Tibial artery (tissue), 4 donors: ENCODE measurements around the gene CMAS.

Experiments
- DNase-seq, 2 donors: peaks; one replicate each; pipeline ENCODE4 v3.0.0-alpha.2; 2019
- H3K27ac ChIP-seq, 2 donors: fragments of 200-600 bp; sonication (generic) in 1 of 2; 1 replicate in 1 of 2; 2 replicates in 1 of 2; pipeline ENCODE4 v1.5.1; 2018 to 2019; ENCODE audit warnings: mild to moderate bottlenecking in 1 of 2
- H3K27me3 ChIP-seq, 2 donors: fragments of 200-600 bp; sonication (generic) in 1 of 2; one replicate each; pipeline versions ENCODE4 v1.5.1 to v1.6.0; 2016 to 2019
- H3K36me3 ChIP-seq, 3 donors: fragments of 200-600 bp; sonication (generic) in 2 of 3; one replicate each; pipeline ENCODE4 v1.5.1; 2016 to 2019; ENCODE audit warnings: mild to moderate bottlenecking in 2 of 3
- H3K4me1 ChIP-seq, 4 donors: fragments of 200-600 bp; sonication (generic) in 2 of 4; 1 replicate in 3 of 4; 2 replicates in 1 of 4; pipeline ENCODE4 v1.5.1; 2016 to 2019
- H3K4me3 ChIP-seq, 2 donors: fragments of 200-600 bp; sonication (generic) in 1 of 2; 1 replicate in 1 of 2; 2 replicates in 1 of 2; pipeline ENCODE4 v1.5.1; 2018 to 2019; ENCODE audit warnings: mild to moderate bottlenecking in 2 of 2
- H3K9me3 ChIP-seq, 3 donors: fragments of 200-600 bp; sonication (generic) in 1 of 3; one replicate each; pipeline ENCODE4 v1.5.1; 2016 to 2019
- CTCF ChIP-seq, 2 experiments: fragments of 200-600 bp in 1 of 2; fragments of 450-650 bp in 1 of 2; IDR thresholded peaks; one replicate each; pipeline ENCODE4 v1.5.1; 2017 to 2019; ENCODE audit warnings: antibody characterized with exemption in 2 of 2, mild to moderate bottlenecking in 1 of 2, moderate library complexity in 1 of 2
- intact Hi-C: fragments of 100-400 bp; cut with DNase I; formaldehyde crosslinking; loops from one replicate; pipeline ENCODE4 v1.15.0; 2023; ENCODE audit warnings: low total_unique reads

CMAS gene

GRCh38 chr12:22029991-22030390 is 16.0 kb upstream of the CMAS start:
- Histone ChIP-seq H3K36me3 (no peaks in the 10 kb centered on the region), H3K4me3 (no peak overlapping the region), H3K27me3 (no peaks in the 10 kb centered on the region), H3K27ac (no peak overlapping the region), H3K9me3 (no peaks in the 10 kb centered on the region), H3K4me1 (peaks cover 0 to 10% (median 1%) of the 10 kb centered on the region in 4 donors)
- intact Hi-C loops: no loop called here
- TF ChIP-seq CTCF (IDR thresholded peaks at IDR 0.05): no peak
- DNase-seq: no peak

GRCh38 chr12:22032732-22033131 is 13.3 kb upstream of the CMAS start:
- no peak overlapping the region for H3K4me3 ChIP-seq
- peaks cover 0 to 19% (median 4%) of the 10 kb centered on the region in 4 donors for H3K4me1 ChIP-seq
- no peak for TF ChIP-seq CTCF (IDR thresholded peaks at IDR 0.05)
- DNase-seq: no peak
- no peak overlapping the region for H3K27ac ChIP-seq
- H3K36me3 ChIP-seq: no peaks in the 10 kb centered on the region
- intact Hi-C loops: no loop called here
- no peaks in the 10 kb centered on the region for H3K27me3 ChIP-seq
- no peaks in the 10 kb centered on the region for H3K9me3 ChIP-seq

- Histone ChIP-seq H3K9me3 (no peaks in the 10 kb centered on the region), H3K27ac (peak overlapping the region; percentile 6 to 69), H3K4me1 (peaks cover 0 to 19% (median 4%) of the 10 kb centered on the region in 4 donors), H3K27me3 (no peaks in the 10 kb centered on the region), H3K36me3 (no peaks in the 10 kb centered on the region), H3K4me3 (no peak overlapping the region)
- intact Hi-C loops: no loop called here
- DNase-seq: no peak
- no peak for TF ChIP-seq CTCF (IDR thresholded peaks at IDR 0.05)
Observed at GRCh38 chr12:22034709-22035506, 11.1 kb upstream of the CMAS start.

- no peaks in the 10 kb centered on the region for H3K9me3 ChIP-seq
- no peak overlapping the region for H3K4me3 ChIP-seq
- intact Hi-C loops: no loop called here
- no peaks in the 10 kb centered on the region for H3K36me3 ChIP-seq
- DNase-seq: no peak
- TF ChIP-seq CTCF (IDR thresholded peaks at IDR 0.05): no peak
- H3K27me3 ChIP-seq: no peaks in the 10 kb centered on the region
- no peak overlapping the region for H3K27ac ChIP-seq
- peaks cover 0 to 19% (median 4%) of the 10 kb centered on the region in 4 donors for H3K4me1 ChIP-seq
Observed at GRCh38 chr12:22037947-22038346, 8.1 kb upstream of the CMAS start.

- no peak for DNase-seq
- no peak for TF ChIP-seq CTCF (IDR thresholded peaks at IDR 0.05)
- H3K27me3 ChIP-seq: no peaks in the 10 kb centered on the region
- H3K4me1 ChIP-seq: peaks cover 0 to 19% (median 4%) of the 10 kb centered on the region in 4 donors
- H3K36me3 ChIP-seq: no peaks in the 10 kb centered on the region
- intact Hi-C loops: no loop called here
- no peak overlapping the region for H3K4me3 ChIP-seq
- H3K27ac ChIP-seq: no peak overlapping the region
- no peaks in the 10 kb centered on the region for H3K9me3 ChIP-seq
Observed at GRCh38 chr12:22038734-22039133, 7.3 kb upstream of the CMAS start.
